Superior temporal gyrus (tissue), 1 donor: ENCODE data around the gene HS3ST4.
A peak's percentile ranks its signal among the peaks of the same experiment; 100 is the strongest.
"Not testable (repeated sequence)": the region's sequence is repeated elsewhere in the genome, so short reads cannot be mapped to it uniquely, and the experiment has no call there.

Experiments
- DNase-seq: peaks from one replicate; pipeline ENCODE4 v3.0.0-alpha.2; 2016; ENCODE audit errors: extremely low spot score

The HS3ST4 gene

DNA sequence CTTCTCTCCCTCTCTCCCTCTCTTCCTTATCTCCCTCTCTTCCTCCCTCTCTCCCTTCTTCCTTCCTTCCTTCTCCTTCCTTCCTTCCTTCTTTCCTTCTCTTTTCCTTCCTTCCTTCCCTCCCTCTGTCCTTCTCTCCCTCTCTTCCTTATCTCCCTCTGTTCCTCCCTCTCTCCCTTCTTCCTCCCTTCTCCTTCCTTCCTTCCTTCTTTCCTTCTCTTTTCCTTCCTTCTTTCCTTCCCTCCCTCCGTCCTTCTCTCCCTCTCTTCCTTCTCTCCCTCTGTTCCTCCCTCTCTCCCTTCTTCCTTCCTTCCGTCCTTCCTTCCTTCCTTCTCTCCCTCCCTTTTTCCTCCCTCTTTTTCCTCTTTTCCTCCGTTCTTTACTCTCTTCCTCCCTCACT is 38.6 kb downstream of the HS3ST4 start:
- no peak for DNase-seq

GRCh38 chr16:25734430-25735385 is 42.9 kb downstream of the HS3ST4 start:
- no peak for DNase-seq

DNA sequence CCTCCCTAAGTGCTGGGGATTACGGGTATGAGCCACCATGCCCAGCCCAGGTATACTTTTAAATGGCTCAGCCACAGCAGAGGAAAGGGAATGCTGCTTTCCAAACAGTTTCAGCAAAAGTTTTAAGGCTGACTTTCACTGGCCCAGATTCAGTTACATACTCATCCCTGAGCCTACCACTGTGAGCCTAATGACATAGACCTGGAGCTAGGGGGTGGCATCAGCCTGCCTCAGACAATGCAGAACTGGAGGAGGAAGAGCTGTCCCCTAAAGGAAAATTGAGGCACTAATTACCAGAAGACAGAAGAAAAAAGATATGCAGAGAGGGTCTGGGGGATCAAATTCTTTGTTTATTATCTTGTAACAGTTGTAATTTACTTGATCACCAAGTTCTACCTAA is 43.9 kb downstream of the HS3ST4 start:
- no peak for DNase-seq

GRCh38 chr16:25747160-25747758 is 55.5 kb downstream of the HS3ST4 start:
- DNase-seq: no peak

- no peak for DNase-seq
Measured at GRCh38 chr16:25748092-25748654, 56.4 kb downstream of the HS3ST4 start.

DNA sequence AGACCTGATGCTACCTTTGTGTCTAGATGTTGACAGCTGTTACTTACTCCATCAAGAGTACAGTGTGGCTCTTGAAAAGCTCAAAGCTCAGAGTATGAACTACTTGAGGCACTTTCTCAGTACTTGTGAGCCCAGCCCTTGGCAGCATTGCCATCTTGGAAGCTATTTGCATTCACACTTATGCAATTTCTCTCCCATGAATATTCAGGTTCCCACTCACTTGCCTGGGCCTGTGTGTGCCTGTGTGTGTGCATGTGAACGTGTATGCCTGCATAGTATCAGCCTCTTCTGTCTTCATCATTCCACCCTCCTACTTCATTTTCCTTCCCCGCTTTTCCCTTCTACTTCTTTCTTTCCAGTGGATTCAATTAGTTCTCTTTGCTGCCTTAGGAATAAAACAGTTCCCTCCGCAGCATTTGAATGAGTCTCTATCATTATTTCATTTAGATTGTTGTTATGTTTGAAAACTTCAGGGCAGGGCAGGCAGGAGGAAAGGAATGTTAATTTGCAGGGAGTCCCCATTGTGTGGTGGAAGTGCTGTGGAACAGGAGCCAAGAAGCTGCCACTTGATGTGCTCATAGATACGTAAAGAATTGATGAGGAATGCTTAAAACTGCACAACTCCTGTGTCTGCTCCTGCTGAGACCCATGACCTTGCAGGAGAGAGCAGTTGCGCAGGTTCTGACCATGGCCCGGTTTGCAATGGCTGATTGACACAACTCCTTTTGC is 58.9 kb downstream of the HS3ST4 start:
- peak; percentile 30 for DNase-seq

DNA sequence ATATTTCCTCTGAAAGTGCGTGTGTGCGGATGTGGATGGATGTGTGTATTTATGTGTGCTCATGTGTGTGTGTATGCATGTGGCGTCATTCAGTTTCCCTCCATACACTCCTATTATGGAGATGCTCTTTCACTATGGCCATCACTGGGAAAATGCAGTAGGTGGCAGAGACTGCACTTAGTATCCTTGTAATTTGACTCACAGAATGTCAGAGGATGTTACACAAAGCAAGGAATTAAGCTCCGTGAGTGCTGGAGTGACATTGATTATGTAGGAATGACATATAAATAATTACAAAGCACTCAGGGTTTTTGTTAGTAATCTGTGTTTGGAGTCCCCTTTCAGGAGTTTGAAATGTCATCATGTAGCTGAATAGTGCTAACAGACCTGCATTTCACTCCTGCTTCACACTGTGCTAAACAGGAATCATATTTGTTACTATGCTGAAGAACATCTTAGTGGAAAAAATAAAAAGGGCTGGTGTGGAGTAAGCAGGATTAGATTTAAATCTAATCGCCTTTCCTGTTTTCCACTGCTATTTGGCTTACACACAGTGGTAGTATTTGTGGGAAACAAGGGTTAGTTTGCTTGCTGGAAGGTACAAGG is 59.6 kb downstream of the HS3ST4 start:
- DNase-seq: no peak

GRCh38 chr16:25764466-25764865 is 72.7 kb downstream of the HS3ST4 start:
- DNase-seq: no peak

GRCh38 chr16:25771216-25771615 is 79.5 kb downstream of the HS3ST4 start:
- no peak for DNase-seq

- DNase-seq: no peak
Measured at GRCh38 chr16:25771812-25772568, 80.2 kb downstream of the HS3ST4 start.

GRCh38 chr16:25776214-25776613 is 84.5 kb downstream of the HS3ST4 start:
- not testable (repeated sequence) for DNase-seq

GRCh38 chr16:25783226-25783625 is 91.5 kb downstream of the HS3ST4 start:
- no peak for DNase-seq

DNA sequence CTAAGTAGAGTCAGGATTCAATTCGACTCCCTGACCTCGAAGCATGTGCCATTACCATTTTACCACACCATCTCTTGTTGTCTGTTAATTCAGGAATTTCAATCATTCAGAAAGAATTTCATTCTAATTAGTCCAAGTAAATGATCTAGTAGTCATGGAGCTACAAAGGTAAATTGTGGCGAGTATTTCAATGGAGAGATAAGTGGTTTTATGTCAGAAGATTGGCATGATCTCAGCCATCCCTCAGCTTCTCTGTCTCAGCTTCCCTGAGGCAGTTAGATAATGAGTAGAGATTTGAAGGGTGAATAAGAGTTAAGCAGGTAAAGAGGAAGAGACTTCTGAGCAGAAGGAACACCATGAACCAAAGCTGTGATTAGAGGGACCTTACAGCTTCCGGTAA is 93.6 kb downstream of the HS3ST4 start:
- no peak for DNase-seq

- DNase-seq: no peak
Measured at GRCh38 chr16:25786748-25787147, 95.0 kb downstream of the HS3ST4 start.

DNA sequence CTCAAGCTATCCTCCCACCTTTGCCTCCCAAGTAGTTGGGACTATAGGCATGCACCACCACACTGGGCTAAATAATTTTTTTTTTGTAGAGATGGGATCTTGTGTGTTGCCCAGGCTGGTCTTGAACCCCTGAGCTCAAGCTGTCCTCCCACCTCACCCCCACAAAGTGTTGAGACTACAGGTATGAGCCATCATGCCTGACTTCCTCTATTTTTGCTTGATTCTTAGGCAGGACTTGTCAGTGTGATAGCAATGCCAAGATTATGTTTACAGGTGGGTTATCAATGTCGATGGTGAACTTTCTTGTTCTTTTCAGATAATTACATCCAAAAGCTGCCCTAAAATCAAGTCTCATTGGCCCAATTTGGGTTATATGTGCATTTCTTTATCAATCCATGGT is 96.9 kb downstream of the HS3ST4 start:
- no peak for DNase-seq

DNA sequence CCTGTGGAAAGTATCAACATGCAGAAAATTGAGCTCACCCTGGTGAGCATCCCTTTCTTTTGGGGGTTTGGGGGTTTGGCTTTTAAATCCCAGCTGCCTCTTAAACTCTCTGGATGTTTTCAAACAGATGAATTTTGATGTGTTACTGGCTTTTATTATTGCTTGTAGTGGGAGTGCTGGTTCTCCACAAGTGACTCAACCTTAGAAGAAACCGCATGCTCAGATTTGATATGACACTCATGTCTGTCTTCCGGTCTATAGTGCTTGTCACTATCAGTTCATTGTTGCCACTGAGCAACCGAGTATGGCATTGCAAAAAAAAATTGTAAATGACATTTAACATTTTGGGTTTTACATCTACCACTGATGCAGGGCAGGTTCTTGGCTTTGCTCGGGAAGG is 104.5 kb downstream of the HS3ST4 start:
- no peak for DNase-seq

GRCh38 chr16:25798065-25798464 is 106.3 kb downstream of the HS3ST4 start:
- no peak for DNase-seq

GRCh38 chr16:25799816-25800215 is 108.1 kb downstream of the HS3ST4 start:
- DNase-seq: no peak

DNA sequence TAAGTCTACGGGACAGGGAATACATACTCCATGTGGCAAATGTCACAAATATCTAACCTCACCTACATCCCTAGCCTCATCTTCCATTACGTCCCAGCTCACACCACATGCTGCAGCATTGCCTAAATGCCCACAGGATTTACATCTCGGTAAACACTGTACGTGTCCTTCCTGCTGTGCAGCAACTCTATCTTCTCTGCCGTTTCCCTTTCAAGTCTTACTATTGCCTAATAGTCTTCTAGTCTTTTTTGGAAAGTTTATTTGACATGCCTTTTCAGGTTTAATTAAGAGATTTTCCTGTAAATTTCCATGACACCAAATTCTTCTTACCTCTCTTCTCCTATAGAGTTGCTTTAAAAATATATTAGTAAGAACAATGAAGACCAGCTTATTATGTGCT is 120.5 kb downstream of the HS3ST4 start:
- DNase-seq: no peak

GRCh38 chr16:25817295-25817694 is 125.5 kb downstream of the HS3ST4 start:
- no peak for DNase-seq

- DNase-seq: no peak
Measured at GRCh38 chr16:25817876-25818275, 126.1 kb downstream of the HS3ST4 start.
